ENCODE measurements around the gene GDPD3. TPM values are rescaled to one million over a fixed set of nuclear protein-coding genes. Genes with fewer than 3 reads are reported as not detected.

Gene GDPD3
- total and polyA plus RNA-seq, 2 of the 13 experiments (the other 11 are each of a cell fraction or from before 2014, with no cell fraction given): 18.7 to 20.6 TPM

GRCh38 chr16:30054959-30055553, 58.3 kb downstream of the GDPD3 start (continued):
- no peak for TF ChIP-seq PLSCR1 (CRISPR knock-in tag; IDR thresholded peaks at IDR 0.05; ENCODE audit: borderline replicate concordance)
- peak; percentile 31 to 71; a peak in 3 of 4 replicates for TF ChIP-seq NR2F1 (CRISPR knock-in tag; IDR thresholded peaks at IDR 0.05)
- 0 out of 2 replicates have a peak, but pooled peaks have one; percentile 31 for TF ChIP-seq MXD4 (CRISPR knock-in tag; IDR thresholded peaks at IDR 0.05)
- peak; percentile 41; the same call in 1 of the 2 replicates for TF ChIP-seq IKZF5 (CRISPR knock-in tag; IDR thresholded peaks at IDR 0.05)
- TF ChIP-seq ZNF225 (CRISPR knock-in tag; IDR thresholded peaks at IDR 0.05): peak; percentile 80; the same call in 1 of the 2 replicates
- TF ChIP-seq ZSCAN9 (CRISPR knock-in tag; IDR thresholded peaks at IDR 0.05; ENCODE audit: borderline replicate concordance): 0 out of 2 replicates have a peak, but pooled peaks have one; percentile 36
- 0 out of 2 replicates have a peak, but pooled peaks have one; percentile 22 for TF ChIP-seq NFATC3 (CRISPR knock-in tag; IDR thresholded peaks at IDR 0.05)
- no peak for TF ChIP-seq DNMT1 (CRISPR knock-in tag; IDR thresholded peaks at IDR 0.05)
- TF ChIP-seq JUN (CRISPR knock-in tag; IDR thresholded peaks at IDR 0.05): 0 out of 2 replicates have a peak, but pooled peaks have one; percentile 48
- TF ChIP-seq SMAD1 (CRISPR knock-in tag; IDR thresholded peaks at IDR 0.05; ENCODE audit: borderline replicate concordance, low read depth): peak; percentile 40; the same call in 1 of the 2 replicates
- TF ChIP-seq SUZ12 (IDR thresholded peaks at IDR 0.05; ENCODE audit: low read depth, low read length): 0 out of 2 replicates have a peak, but pooled peaks have one; percentile 17
- peak; percentile 68 for TF ChIP-seq ELF3 (CRISPR knock-in tag; IDR thresholded peaks at IDR 0.05)
- TF ChIP-seq RFXANK (CRISPR knock-in tag; IDR thresholded peaks at IDR 0.05): 0 out of 2 replicates have a peak, but pooled peaks have one; percentile 28
- 0 out of 2 replicates have a peak, but pooled peaks have one; percentile 37 for TF ChIP-seq ZBTB7A (CRISPR knock-in tag; IDR thresholded peaks at IDR 0.05)
- TF ChIP-seq ZNF83 (CRISPR knock-in tag; IDR thresholded peaks at IDR 0.05; ENCODE audit: borderline replicate concordance): 0 out of 2 replicates have a peak, but pooled peaks have one; percentile 79
- TF ChIP-seq KDM2A (CRISPR knock-in tag; IDR thresholded peaks at IDR 0.05; ENCODE audit: borderline replicate concordance, low read depth): peak; percentile 81; the same call in 1 of the 2 replicates
- no peak for TF ChIP-seq ZNF710 (CRISPR knock-in tag; IDR thresholded peaks at IDR 0.05; ENCODE audit: borderline replicate concordance)
- peak; percentile 51; the same call in 1 of the 2 replicates for TF ChIP-seq MAZ (IDR thresholded peaks at IDR 0.05; ENCODE audit: borderline replicate concordance, low read depth, low read length)
- no peak for TF ChIP-seq MAZ (CRISPR knock-in tag; IDR thresholded peaks at IDR 0.05; ENCODE audit: low read depth)
- TF ChIP-seq NR3C1 (CRISPR knock-in tag; IDR thresholded peaks at IDR 0.05): no peak
- TF ChIP-seq, protein P1, sequence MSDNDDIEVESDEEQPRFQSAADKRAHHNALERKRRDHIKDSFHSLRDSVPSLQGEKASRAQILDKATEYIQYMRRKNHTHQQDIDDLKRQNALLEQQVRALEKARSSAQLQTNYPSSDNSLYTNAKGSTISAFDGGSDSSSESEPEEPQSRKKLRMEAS (IDR thresholded peaks at IDR 0.05): peak; percentile 44; the same call in 1 of the 2 replicates
- 0 out of 2 replicates have a peak, but pooled peaks have one; percentile 47 for TF ChIP-seq HES4 (CRISPR knock-in tag; IDR thresholded peaks at IDR 0.05; ENCODE audit: borderline replicate concordance)
- peak; percentile 54; the same call in 1 of the 2 replicates for TF ChIP-seq ETV5 (CRISPR knock-in tag; IDR thresholded peaks at IDR 0.05; ENCODE audit: borderline replicate concordance)

Data from HepG2 (cell line).